Psoas muscle (tissue), 8 donors: ENCODE measurements around the gene RAMP1. TPM values are rescaled to one million over a fixed set of nuclear protein-coding genes. Genes with fewer than 3 reads are reported as not detected.
"Not testable (repeated sequence)": the region's sequence is repeated elsewhere in the genome, so short reads cannot be mapped to it uniquely, and the experiment has no call there.

Source experiments
- ATAC-seq, 4 donors: fragments of 200-7000 bp; cut with Tn5 transposase; one replicate each; pipeline ENCODE4 v1.9.1; 2020; ENCODE audit warnings: moderate library complexity in 3 of 4, mild to moderate bottlenecking in 2 of 4
- DNase-seq, 2 donors: peaks; one replicate each; pipeline ENCODE4 v3.0.0-alpha.2; 2020
- H3K27ac ChIP-seq: fragments of 200-600 bp; one replicate; pipeline ENCODE4 v1.8.0; 2022
- H3K27me3 ChIP-seq, 3 donors: fragments of 200-600 bp in 1 of 3; one replicate each; pipeline versions ENCODE4 v1.6.1 to v1.8.0; 2013 to 2022; ENCODE audit warnings: low read length in 2 of 3, mild to moderate bottlenecking in 2 of 3, moderate library complexity in 1 of 3; ENCODE audit not compliant: insufficient read depth in 3 of 3
- H3K36me3 ChIP-seq, 2 donors: fragments of 200-600 bp in 1 of 2; one replicate each; pipeline versions ENCODE4 v1.6.1 to v1.8.0; 2013 to 2022; ENCODE audit warnings: low read depth in 1 of 2, mild to moderate bottlenecking in 1 of 2, moderate library complexity in 1 of 2; ENCODE audit not compliant: insufficient read depth in 1 of 2
- H3K4me1 ChIP-seq: fragments of 200-600 bp; one replicate; pipeline ENCODE4 v1.8.0; 2022
- H3K4me3 ChIP-seq: fragments of 200-600 bp; one replicate; pipeline ENCODE4 v1.8.0; 2022; ENCODE audit warnings: mild to moderate bottlenecking
- H3K9me3 ChIP-seq: fragments of 200-600 bp; one replicate; pipeline ENCODE4 v1.8.0; 2022
- WGBS, 3 donors: extraction: QIAGEN DNeasy Blood & Tissue Kit; methylation state at CpG; one replicate each; pipeline versions ENCODE4 v1.1.6 to v1.1.7; 2013; 5-methylcytosine and 5-hydroxymethylcytosine counted together
- intact Hi-C, 2 donors: fragments of 100-400 bp; cut with DNase I; formaldehyde crosslinking; loops; one replicate each; pipeline versions ENCODE4 v1.11.0 to v1.14.2; 2022
- polyA plus RNA-seq, 3 donors: library from polyadenylated mRNA; stranded (reverse); fragments of 200-250 nt; gene quantifications; one replicate each; pipeline ENCODE4 v1.2.3, GENCODE V29; 2013
- total RNA-seq, 4 donors: library from RNA; stranded (reverse); fragmentation: NEBNext Ultra II Directional in 2 of 4; extraction: Animal tissue kit (Norgen Biotek cat#: 25700) in 2 of 4; gene quantifications; one replicate each; pipeline versions ENCODE4 v1.2.1 to v1.2.4, GENCODE V29; 2021 to 2023
- TF ChIP-seq, protein P1 (sequence below): fragments of 200-600 bp; IDR thresholded peaks from one replicate; pipeline ENCODE4 v1.8.0; 2022; ENCODE audit warnings: antibody characterized with exemption
- donor health status: healthy with polysubstance abuse.
- donor health status: DM: no; HTN: no; CAD: no; lungs with moderate emphysema.
- donor health status: Bipolar disorder and iron deficiency.
- donor health status: healthy.
- donor health status: DM: yes; HTN: yes; CAD: no.
- donor health status: DM: no; HTN: no; CAD: no.
- donor health status: DM: no; HTN: no; CAD: no.
- donor health status: DM: yes; HTN: yes; CAD: no.

RAMP1 gene
- total and polyA plus RNA-seq, 7 donors = 32.8 to 367 (median 91.9) TPM

- Histone ChIP-seq H3K4me3 (no peak overlapping the region), H3K4me1 (no peaks in the 10 kb centered on the region), H3K36me3 (no peaks in the 10 kb centered on the region), H3K9me3 (no peaks in the 10 kb centered on the region), H3K27me3 (no peaks in the 10 kb centered on the region), H3K27ac (no peak overlapping the region)
- ATAC-seq (no peak), DNase-seq (no peak)
- TF ChIP-seq, protein P1, sequence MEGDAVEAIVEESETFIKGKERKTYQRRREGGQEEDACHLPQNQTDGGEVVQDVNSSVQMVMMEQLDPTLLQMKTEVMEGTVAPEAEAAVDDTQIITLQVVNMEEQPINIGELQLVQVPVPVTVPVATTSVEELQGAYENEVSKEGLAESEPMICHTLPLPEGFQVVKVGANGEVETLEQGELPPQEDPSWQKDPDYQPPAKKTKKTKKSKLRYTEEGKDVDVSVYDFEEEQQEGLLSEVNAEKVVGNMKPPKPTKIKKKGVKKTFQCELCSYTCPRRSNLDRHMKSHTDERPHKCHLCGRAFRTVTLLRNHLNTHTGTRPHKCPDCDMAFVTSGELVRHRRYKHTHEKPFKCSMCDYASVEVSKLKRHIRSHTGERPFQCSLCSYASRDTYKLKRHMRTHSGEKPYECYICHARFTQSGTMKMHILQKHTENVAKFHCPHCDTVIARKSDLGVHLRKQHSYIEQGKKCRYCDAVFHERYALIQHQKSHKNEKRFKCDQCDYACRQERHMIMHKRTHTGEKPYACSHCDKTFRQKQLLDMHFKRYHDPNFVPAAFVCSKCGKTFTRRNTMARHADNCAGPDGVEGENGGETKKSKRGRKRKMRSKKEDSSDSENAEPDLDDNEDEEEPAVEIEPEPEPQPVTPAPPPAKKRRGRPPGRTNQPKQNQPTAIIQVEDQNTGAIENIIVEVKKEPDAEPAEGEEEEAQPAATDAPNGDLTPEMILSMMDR = no peak
- intact Hi-C loops = no loop called here
- WGBS, 3 donors = 86 to 95% (median 95%) methylated on average over 2 of the region's 2 CpGs
Observed at GRCh38 chr2:237830522-237830921, 28.9 kb upstream of the RAMP1 start.

- DNase-seq (no peak), ATAC-seq (no peak)
- intact Hi-C loops = no loop called here
- H3K9me3 ChIP-seq = no peaks in the 10 kb centered on the region
- no peaks in the 10 kb centered on the region for H3K4me1 ChIP-seq
- no peak overlapping the region for H3K4me3 ChIP-seq
- no peak overlapping the region for H3K27ac ChIP-seq
- H3K27me3 ChIP-seq = no peaks in the 10 kb centered on the region
- H3K36me3 ChIP-seq = no peaks in the 10 kb centered on the region
- 98 to 99% (median 98%) methylated on average over 1 of the region's 1 CpG for WGBS, 3 donors
- TF ChIP-seq, protein P1 = no peak
Observed at GRCh38 chr2:237833546-237833945, 25.9 kb upstream of the RAMP1 start.

DNA sequence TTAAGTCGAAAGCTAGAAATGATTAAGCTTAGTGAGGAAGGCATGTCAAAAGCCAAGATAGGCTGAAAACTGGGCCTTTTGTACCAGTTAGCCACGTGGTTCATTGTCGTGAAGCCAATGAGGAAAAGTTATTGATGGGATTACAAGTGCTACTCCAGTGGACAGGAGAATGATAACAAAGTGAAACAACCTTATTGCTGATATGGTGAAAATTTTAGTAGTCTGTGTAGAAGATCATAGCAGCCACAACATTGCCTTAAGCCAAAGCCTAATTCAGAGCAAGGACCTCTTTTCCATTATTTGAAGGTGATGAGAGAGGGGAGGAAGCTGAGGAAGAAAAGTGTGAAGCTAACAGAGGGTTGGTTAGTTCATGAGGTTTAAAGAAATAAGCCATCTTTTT is 24.1 kb upstream of the RAMP1 start:
- H3K4me1 ChIP-seq = no peaks in the 10 kb centered on the region
- no peaks in the 10 kb centered on the region for H3K27me3 ChIP-seq
- no peak overlapping the region for H3K4me3 ChIP-seq
- DNase-seq = no peak
- 71 to 87% (median 74%) methylated on average over 3 of the region's 3 CpGs for WGBS, 3 donors
- no peak for ATAC-seq
- TF ChIP-seq, protein P1 = no peak
- H3K36me3 ChIP-seq = no peaks in the 10 kb centered on the region
- H3K9me3 ChIP-seq = no peaks in the 10 kb centered on the region
- H3K27ac ChIP-seq = no peak overlapping the region
- intact Hi-C loops = no loop called here

GRCh38 chr2:237841051-237841450 is 18.4 kb upstream of the RAMP1 start:
- intact Hi-C loops = no loop called here
- Histone ChIP-seq H3K4me1 (no peaks in the 10 kb centered on the region), H3K36me3 (no peaks in the 10 kb centered on the region), H3K9me3 (peaks cover 5% of the 10 kb centered on the region), H3K4me3 (no peak overlapping the region), H3K27ac (no peak overlapping the region), H3K27me3 (no peaks in the 10 kb centered on the region)
- WGBS, 3 donors = 72 to 78% (median 73%) methylated on average over 4 of the region's 4 CpGs
- no peak for DNase-seq
- no peak for ATAC-seq
- TF ChIP-seq, protein P1 = no peak

DNA sequence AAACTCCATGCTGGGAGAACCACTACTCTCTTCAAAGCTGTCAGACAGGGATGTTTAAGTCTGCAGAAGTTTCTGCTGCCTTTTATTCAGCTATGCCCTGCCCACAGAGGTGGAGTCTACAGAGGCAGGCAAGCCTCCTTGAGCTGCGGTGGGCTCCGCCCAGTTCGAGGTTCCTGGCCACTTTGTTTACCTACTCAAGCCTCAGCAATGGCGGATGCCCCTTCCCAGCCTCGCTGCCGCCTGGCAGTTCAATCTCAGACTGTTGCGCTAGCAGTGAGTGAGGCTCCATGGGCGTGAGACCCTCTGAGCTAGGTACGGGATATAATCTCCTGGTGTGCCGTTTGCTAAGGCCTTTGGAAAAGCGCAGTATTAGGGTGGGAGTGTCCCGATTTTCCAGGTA is 10.5 kb upstream of the RAMP1 start:
- H3K36me3 ChIP-seq, H3K27ac ChIP-seq, H3K4me1 ChIP-seq, ATAC-seq, H3K27me3 ChIP-seq, intact Hi-C loops, H3K9me3 ChIP-seq, H3K4me3 ChIP-seq, DNase-seq: not testable (repeated sequence)
- WGBS, 3 donors = 94 to 96% (median 95%) methylated on average over 12 of the region's 12 CpGs
